CD4-positive, alpha-beta T cell treated with Interferon alpha-2 for 1 hour (primary cell): ENCODE results near the gene MYZAP.

ENCODE experiments used
- DNase-seq, 2 donors: peaks; one replicate each; pipeline ENCODE4 v3.0.0-alpha.2; 2020 to 2022

Gene MYZAP

GRCh38 chr15:57631386-57632110 is 39.8 kb downstream of the MYZAP start:
- DNase-seq, result no peak

GRCh38 chr15:57634290-57634689 is 42.6 kb downstream of the MYZAP start:
- no peak for DNase-seq

DNA sequence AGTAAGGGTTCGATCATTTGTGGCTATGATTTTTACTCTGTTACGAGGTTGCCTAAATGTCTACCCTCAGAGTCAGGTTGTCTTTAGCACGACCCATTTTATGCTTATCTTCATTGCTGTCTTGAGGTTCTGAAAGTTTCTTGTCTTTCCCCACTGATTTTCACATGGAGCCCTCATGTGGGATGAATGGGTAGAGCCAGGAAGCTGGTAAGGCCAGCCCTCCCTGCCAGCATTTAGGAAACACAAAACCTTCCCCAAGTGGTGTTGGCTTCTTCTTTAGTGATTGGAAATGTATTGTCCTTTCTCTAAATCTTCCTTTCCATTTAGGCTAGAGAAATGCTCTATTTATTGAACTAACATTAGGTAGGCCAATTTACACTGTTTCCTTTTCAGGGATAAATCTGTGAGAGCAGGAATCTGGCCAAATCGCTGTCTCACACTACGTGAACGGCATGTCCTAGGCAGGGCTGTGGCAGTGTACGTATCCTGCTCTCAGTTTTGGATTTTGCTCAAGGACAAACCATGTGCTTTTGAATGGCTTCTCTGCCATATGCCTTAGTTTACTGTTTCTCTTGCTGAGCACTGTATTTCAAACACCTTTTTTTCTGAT is 43.7 kb downstream of the MYZAP start:
- no peak for DNase-seq

- DNase-seq, result no peak
Observed at GRCh38 chr15:57637846-57638245, 46.1 kb downstream of the MYZAP start.

DNA sequence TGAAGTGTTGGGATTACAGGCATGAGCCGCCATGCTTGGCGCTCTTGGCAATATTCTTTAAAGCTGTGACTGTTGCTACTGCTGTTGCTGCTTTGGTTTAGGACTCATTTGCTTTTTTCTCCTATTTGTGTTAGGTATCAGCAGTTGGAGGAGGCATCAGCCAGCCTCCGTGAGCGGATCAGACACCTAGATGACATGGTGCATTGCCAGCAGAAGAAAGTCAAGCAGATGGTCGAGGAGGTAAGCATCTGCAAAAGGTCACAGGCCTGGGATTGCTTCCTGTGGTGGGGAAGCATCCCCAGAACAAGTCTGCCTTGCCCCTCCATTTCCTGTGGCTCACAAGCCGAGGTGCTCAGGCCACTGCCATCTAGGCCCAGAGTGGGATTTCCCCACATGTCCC is 47.6 kb downstream of the MYZAP start:
- no peak for DNase-seq

DNA sequence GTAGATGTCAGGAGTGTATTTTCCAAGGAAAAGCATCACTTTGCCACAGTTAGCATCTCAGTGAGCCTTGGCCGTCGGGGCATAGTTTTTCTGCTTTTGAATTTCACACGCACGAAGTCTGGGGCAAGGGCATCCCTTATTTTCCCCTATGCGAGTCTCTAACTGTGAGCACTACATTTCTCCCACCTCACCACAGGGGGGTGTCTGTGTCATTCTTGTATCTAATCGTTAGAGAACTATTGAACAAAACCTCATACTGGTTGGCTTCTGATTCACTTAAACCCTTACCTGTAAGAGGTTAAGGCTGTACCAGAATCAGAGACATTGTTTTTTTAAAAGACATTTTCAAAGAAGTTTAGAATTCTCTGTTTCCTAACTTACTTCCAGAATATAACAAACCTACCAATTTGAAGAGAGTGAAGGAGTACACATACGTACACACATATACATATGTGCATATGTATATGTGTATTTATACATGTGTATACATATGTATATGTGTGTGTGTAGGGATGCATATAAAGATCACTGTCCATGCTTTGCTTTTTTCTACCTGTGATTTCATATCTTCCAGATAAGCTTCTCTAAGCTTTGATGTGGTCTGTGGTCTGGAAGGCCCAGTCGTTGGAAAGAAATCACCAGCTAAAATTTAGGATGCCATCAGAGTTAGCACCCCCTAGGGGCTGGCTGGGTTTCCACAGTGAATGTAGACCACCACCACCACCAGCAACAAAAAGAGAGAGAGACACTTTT is 49.4 kb downstream of the MYZAP start:
- DNase-seq, result peak in 1 of 2 donors; percentile 15

DNA sequence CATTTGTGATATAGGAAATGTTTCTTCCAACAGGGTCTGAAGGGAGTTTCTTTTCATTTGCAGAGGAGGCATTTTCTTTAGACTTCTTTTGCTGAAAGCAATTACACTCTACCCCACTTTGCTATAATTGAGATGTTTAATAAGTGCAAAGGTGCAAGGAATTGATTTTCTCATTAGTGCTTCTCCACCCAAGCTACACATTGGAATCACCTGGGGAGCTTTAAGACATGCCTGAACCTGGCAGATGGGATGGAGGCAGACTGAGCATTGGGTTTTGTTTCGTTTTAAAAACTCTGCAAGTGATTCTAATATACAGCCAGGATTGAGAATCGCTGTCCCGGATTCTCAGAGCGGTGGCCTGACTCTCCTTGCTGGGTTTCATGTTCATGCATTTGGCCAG is 52.1 kb downstream of the MYZAP start:
- DNase-seq, result no peak

DNA sequence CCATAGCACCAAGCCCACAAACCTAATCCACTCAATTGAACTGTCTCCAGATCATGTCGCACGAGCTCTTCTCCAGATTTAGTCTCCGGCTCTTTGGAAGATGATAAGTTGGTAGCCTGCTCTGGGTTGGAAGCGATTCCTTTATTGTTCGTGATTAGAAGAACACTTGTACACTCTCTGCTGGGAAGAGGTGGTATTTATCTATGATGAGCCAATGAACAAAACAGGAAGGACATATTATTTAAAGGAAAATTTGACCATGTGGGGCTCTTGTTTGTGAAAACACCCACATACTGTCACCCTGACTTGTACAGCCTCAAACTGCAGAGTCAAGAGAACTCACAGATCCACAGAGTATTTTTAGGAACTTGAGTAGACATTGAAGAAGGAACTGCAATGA is 54.4 kb downstream of the MYZAP start:
- DNase-seq, result no peak

GRCh38 chr15:57647071-57647790 is 55.5 kb downstream of the MYZAP start:
- DNase-seq, result no peak

- DNase-seq, result no peak
Observed at GRCh38 chr15:57647791-57648130, 56.1 kb downstream of the MYZAP start.

- DNase-seq, result no peak
Observed at GRCh38 chr15:57649138-57649537, 57.4 kb downstream of the MYZAP start.

- DNase-seq, result no peak
Observed at GRCh38 chr15:57651445-57651844, 59.7 kb downstream of the MYZAP start.

DNA sequence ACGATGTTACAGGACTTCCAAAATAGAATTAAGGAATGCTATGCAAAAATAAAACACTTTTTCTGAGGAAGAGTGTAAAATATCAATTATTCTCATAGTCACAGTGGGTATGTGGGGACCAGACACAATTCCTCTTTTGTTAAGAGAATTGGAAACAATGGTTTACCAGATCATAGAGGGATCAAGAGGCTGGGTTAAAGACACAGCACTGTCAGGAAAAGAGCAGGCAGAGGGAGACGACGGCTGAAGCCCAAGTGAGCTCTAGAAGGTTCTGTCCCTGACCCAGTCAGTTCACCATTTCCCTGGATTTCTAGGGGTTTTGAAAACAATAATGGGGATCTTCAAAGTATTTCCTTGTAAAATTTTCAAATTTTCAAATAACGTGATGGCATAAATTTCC is 60.8 kb downstream of the MYZAP start:
- no peak for DNase-seq

DNA sequence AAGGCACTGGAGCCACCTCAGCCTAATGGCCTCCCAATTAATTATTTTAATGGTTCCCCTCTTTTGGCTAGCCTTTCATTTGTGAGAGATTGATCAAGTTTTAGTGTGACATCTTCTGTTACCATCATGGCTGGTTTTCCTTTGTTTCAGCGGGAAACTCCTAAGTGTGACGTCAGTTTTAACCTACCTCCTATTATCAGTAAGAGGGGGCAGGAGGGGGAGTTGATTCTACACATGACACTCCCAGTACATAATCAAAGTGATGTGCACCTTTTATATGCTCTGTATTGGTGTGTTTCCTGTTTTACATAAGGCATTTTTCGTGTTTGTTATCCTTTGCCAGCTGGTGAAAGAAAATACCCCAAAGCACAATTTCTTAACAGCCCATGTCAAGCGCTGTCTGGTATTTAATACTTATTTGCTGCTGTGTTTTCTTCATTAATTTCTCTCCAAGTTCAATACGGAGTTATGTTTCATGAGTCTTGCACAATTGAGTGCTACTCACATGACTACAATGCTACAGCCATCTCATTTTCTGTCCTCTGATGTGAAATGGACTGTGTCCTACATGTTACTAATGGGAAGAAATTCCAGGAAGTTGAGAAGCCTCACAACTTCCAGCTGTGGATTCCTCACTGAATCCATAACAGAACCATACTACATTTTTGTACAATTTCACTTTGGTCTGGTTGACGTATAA is 62.6 kb downstream of the MYZAP start:
- no peak for DNase-seq

- DNase-seq, result no peak
Observed at GRCh38 chr15:57655053-57655452, 63.3 kb downstream of the MYZAP start.

GRCh38 chr15:57655809-57656208 is 64.1 kb downstream of the MYZAP start:
- DNase-seq, result no peak

GRCh38 chr15:57656434-57656833 is 64.7 kb downstream of the MYZAP start:
- DNase-seq, result no peak

DNA sequence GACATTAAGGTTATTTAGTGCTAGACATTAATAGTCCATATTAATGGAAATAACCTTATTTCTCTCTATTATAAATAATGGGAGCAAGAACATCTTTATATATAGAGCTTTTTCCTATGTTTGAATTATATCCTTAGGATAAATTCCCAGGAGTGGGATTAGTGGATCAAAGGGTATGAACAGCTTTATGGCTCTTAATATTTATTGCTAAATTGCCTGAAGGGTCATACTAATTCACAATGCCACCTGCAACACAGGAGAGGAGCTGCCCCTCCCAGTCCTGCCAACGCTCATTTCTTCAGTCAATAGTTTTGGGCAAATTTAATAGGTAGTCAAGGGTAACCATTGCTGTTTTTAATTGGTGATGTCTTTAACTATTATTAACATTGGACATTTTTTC is 65.9 kb downstream of the MYZAP start:
- DNase-seq, result no peak

- DNase-seq, result no peak
Observed at GRCh38 chr15:57662091-57662744, 70.5 kb downstream of the MYZAP start.

GRCh38 chr15:57662802-57663201 is 71.1 kb downstream of the MYZAP start:
- no peak for DNase-seq

DNA sequence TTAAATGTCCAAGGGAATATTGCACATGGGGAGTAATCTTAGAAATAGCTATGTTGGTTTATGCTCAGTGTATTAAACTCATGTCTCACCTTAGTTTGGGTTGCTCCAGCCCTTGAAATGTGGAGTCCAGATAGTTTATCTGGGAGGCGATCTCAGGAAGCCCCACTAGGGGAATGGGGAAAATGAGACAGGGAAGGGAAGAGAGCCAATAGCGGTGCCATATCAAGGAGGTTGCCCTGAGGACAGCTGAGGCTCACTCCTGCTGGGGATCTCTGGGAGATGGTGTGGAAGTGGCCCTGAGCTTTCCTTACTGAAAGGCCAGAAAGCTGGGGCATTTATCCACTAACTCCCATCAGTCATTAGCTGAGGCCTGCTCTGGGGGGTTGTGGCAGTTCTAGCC is 71.6 kb downstream of the MYZAP start:
- no peak for DNase-seq

DNA sequence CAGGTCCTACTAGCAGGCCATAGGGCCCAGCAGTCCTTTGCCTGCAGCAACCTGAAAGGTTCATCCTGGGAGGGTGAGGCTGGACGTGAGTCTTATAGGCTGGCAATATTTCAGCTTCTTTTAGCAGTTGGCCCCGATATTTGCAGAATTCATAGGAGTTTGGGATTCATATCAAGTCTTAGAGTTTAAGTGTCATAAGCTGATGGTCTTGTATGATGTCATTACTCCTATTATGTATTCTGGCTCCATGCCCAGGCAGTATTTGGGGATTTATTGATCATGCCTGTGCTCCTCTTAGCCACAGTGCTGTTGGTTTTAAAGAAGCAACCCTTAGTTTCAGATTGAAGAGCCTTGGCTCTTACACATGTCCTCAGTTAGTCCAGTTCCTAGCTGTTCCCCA is 73.5 kb downstream of the MYZAP start:
- DNase-seq, result no peak
